GM21360 (cell line): ENCODE measurements around the gene TSPAN5.

Experiments used
- ATAC-seq: cut with Tn5 transposase; IDR thresholded peaks from one replicate; pipeline ENCODE4 v1.9.1; 2021; ENCODE audit warnings: mild to moderate bottlenecking, moderate library complexity; ENCODE audit not compliant: unreplicated experiment

Gene TSPAN5

GRCh38 chr4:98522062-98522461, 136.3 kb downstream of the TSPAN5 start:
- ATAC-seq, result no peak

GRCh38 chr4:98521486-98521885, 136.9 kb downstream of the TSPAN5 start:
- no peak for ATAC-seq

GRCh38 chr4:98519268-98519977, 139.0 kb downstream of the TSPAN5 start:
- ATAC-seq, result no peak

- peak; percentile 96 for ATAC-seq
These were observed 139.7 kb downstream of the TSPAN5 start for GRCh38 chr4:98518559-98519267.

- ATAC-seq, result no peak
These were observed 141.0 kb downstream of the TSPAN5 start for GRCh38 chr4:98517218-98518021.

GRCh38 chr4:98516441-98517217, 141.8 kb downstream of the TSPAN5 start:
- no peak for ATAC-seq

- no peak for ATAC-seq
These were observed 142.4 kb downstream of the TSPAN5 start for GRCh38 chr4:98516042-98516440.

- ATAC-seq, result no peak
These were observed 143.0 kb downstream of the TSPAN5 start for GRCh38 chr4:98515470-98515809.

GRCh38 chr4:98514741-98515469, 143.5 kb downstream of the TSPAN5 start:
- ATAC-seq, result no peak

GRCh38 chr4:98512918-98513317, 145.5 kb downstream of the TSPAN5 start:
- ATAC-seq, result no peak

- ATAC-seq, result no peak
These were observed 147.5 kb downstream of the TSPAN5 start for GRCh38 chr4:98510757-98511517.

GRCh38 chr4:98510340-98510739, 148.1 kb downstream of the TSPAN5 start:
- no peak for ATAC-seq

GRCh38 chr4:98509721-98510120, 148.7 kb downstream of the TSPAN5 start:
- no peak for ATAC-seq

- ATAC-seq, result no peak
These were observed 149.4 kb downstream of the TSPAN5 start for GRCh38 chr4:98508829-98509598.

- ATAC-seq, result no peak
These were observed 150.2 kb downstream of the TSPAN5 start for GRCh38 chr4:98508248-98508647.

GRCh38 chr4:98507299-98507698, 151.1 kb downstream of the TSPAN5 start:
- ATAC-seq, result no peak

GRCh38 chr4:98506462-98507132, 151.8 kb downstream of the TSPAN5 start:
- no peak for ATAC-seq

GRCh38 chr4:98505992-98506391, 152.4 kb downstream of the TSPAN5 start:
- ATAC-seq, result no peak
